OCI-LY1 (cell line): ENCODE results near the gene IFI16.

Experiments
- H2AFZ ChIP-seq: fragments of 200-600 bp; sonication (generic), shearing (Covaris generic); 2 replicates; pipeline ENCODE4 v1.6.0; 2014; ENCODE audit warnings: antibody characterized with exemption, mild to moderate bottlenecking, low read length
- H3F3A ChIP-seq: fragments of 200-600 bp; sonication (generic), shearing (Covaris generic); 2 replicates; pipeline ENCODE4 v1.6.0; 2014; ENCODE audit warnings: mild to moderate bottlenecking, antibody characterized with exemption, low read length, moderate library complexity; ENCODE audit not compliant: insufficient read depth
- H3K27ac ChIP-seq: fragments of 200-600 bp; sonication (generic); 2 replicates; pipeline ENCODE4 v1.5.1; 2014; ENCODE audit warnings: low read length, mixed run types, mild to moderate bottlenecking, low read depth; ENCODE audit not compliant: poor library complexity, severe bottlenecking
- H3K27me3 ChIP-seq: fragments of 200-600 bp; sonication (generic); 2 replicates; pipeline ENCODE4 v1.6.0; 2014; ENCODE audit warnings: antibody characterized with exemption, mild to moderate bottlenecking, low read length, moderate library complexity; ENCODE audit not compliant: insufficient read depth
- H3K36me3 ChIP-seq: fragments of 200-600 bp; sonication (generic); 2 replicates; pipeline ENCODE4 v1.6.1; 2014; ENCODE audit warnings: mild to moderate bottlenecking, antibody characterized with exemption, low read length, moderate library complexity, mixed read lengths; ENCODE audit not compliant: insufficient read depth
- H3K4me1 ChIP-seq: fragments of 200-600 bp; sonication (generic); 2 replicates; pipeline ENCODE4 v1.5.1; 2014; ENCODE audit warnings: mild to moderate bottlenecking, low read length, moderate library complexity; ENCODE audit not compliant: insufficient read depth, severe bottlenecking
- H3K4me2 ChIP-seq: fragments of 200-600 bp; sonication (generic), shearing (Covaris generic); 2 replicates; pipeline ENCODE4 v1.6.1; 2014; ENCODE audit warnings: low read length
- H3K4me3 ChIP-seq: fragments of 200-600 bp; sonication (generic); 2 replicates; pipeline ENCODE4 v1.5.1; 2014; ENCODE audit warnings: low read length, low read depth, mild to moderate bottlenecking, mixed read lengths; ENCODE audit not compliant: poor library complexity, severe bottlenecking
- H3K79me2 ChIP-seq: fragments of 200-600 bp; shearing (Covaris generic); 2 replicates; pipeline ENCODE4 v1.6.1; 2016; ENCODE audit warnings: mixed run types, low read length, mixed read lengths; ENCODE audit not compliant: insufficient read depth
- H3K9ac ChIP-seq: fragments of 200-600 bp; sonication (generic), shearing (Covaris generic); 2 replicates; pipeline ENCODE4 v1.6.1; 2014; ENCODE audit warnings: mild to moderate bottlenecking, low read length, mixed read lengths
- H3K9me2 ChIP-seq: fragments of 200-600 bp; sonication (generic), shearing (Covaris generic); 2 replicates; pipeline ENCODE4 v1.6.1; 2014; ENCODE audit warnings: low read depth, mild to moderate bottlenecking, low read length, mixed read lengths
- H3K9me3 ChIP-seq: fragments of 200-600 bp; shearing (Covaris generic); 2 replicates; pipeline ENCODE4 v1.6.1; 2014; ENCODE audit warnings: low read length, mixed read lengths
- H4K20me1 ChIP-seq: fragments of 200-600 bp; sonication (generic), shearing (Covaris generic); 2 replicates; pipeline ENCODE4 v1.6.0; 2016; ENCODE audit warnings: mild to moderate bottlenecking, low read length; ENCODE audit not compliant: insufficient read depth
- CTCF ChIP-seq: fragments of 200-600 bp; sonication (generic), shearing (Covaris generic); IDR thresholded peaks from 2 replicates; pipeline ENCODE4 v1.5.1; 2017; ENCODE audit warnings: mild to moderate bottlenecking, antibody characterized with exemption, low read length, moderate library complexity, mixed read lengths
- EZH2 ChIP-seq: fragments of 200-600 bp; sonication (generic), shearing (Covaris generic); IDR thresholded peaks from 2 replicates; pipeline ENCODE4 v1.8.0; 2017; ENCODE audit warnings: borderline replicate concordance, mixed run types, mild to moderate bottlenecking, antibody characterized with exemption, low read length, moderate library complexity, mixed read lengths

The IFI16 gene

GRCh38 chr1:159056069-159056698, 46.5 kb downstream of the IFI16 start:
- Histone ChIP-seq H3K36me3 (peaks cover 53% of the 10 kb centered on the region), H3K79me2 (no peaks in the 10 kb centered on the region), H3K9me2 (no peaks in the 10 kb centered on the region), H3K4me2 (no peak overlapping the region), H3K9ac (no peak overlapping the region), H3K4me3 (no peak overlapping the region), H4K20me1 (no peaks in the 10 kb centered on the region), H3K9me3 (no peaks in the 10 kb centered on the region), H2AFZ (no peak overlapping the region), H3K27ac (no peak overlapping the region), H3F3A (no peaks in the 10 kb centered on the region), H3K4me1 (peaks cover 17% of the 10 kb centered on the region), H3K27me3 (no peaks in the 10 kb centered on the region)
- no peak for TF ChIP-seq EZH2
- TF ChIP-seq CTCF = peak; percentile 59

- H3K36me3 ChIP-seq = peaks cover 28% of the 10 kb centered on the region; the same call in 1 of the 2 replicates
- no peak overlapping the region for H3K9ac ChIP-seq
- no peaks in the 10 kb centered on the region for H4K20me1 ChIP-seq
- no peaks in the 10 kb centered on the region for H3F3A ChIP-seq
- H3K27ac ChIP-seq = peak overlapping the region; percentile 4
- H3K9me3 ChIP-seq = no peaks in the 10 kb centered on the region
- no peak overlapping the region for H3K4me3 ChIP-seq
- H2AFZ ChIP-seq = no peak overlapping the region
- H3K4me1 ChIP-seq = peaks cover 17% of the 10 kb centered on the region
- no peaks in the 10 kb centered on the region for H3K9me2 ChIP-seq
- no peaks in the 10 kb centered on the region for H3K27me3 ChIP-seq
- no peak overlapping the region for H3K4me2 ChIP-seq
- no peaks in the 10 kb centered on the region for H3K79me2 ChIP-seq
- TF ChIP-seq EZH2 (no peak), CTCF (no peak)
These were observed 49.0 kb downstream of the IFI16 start for GRCh38 chr1:159058751-159059150.

GRCh38 chr1:159065106-159065505, 55.4 kb downstream of the IFI16 start:
- H3K4me1 ChIP-seq = peaks cover 46% of the 10 kb centered on the region
- no peak overlapping the region for H3K4me2 ChIP-seq
- H3F3A ChIP-seq = peaks cover 12% of the 10 kb centered on the region; the same call in 1 of the 2 replicates

More at GRCh38 chr1:159065106-159065505, 55.4 kb downstream of the IFI16 start:
- Histone ChIP-seq H3K27ac (no peak overlapping the region), H3K9me3 (no peaks in the 10 kb centered on the region), H3K36me3 (no peaks in the 10 kb centered on the region; the same call in 1 of the 2 replicates), H3K9me2 (no peaks in the 10 kb centered on the region), H3K79me2 (no peaks in the 10 kb centered on the region), H3K4me3 (no peak overlapping the region), H4K20me1 (no peaks in the 10 kb centered on the region), H2AFZ (no peak overlapping the region), H3K9ac (no peak overlapping the region), H3K27me3 (no peaks in the 10 kb centered on the region)
- TF ChIP-seq CTCF (no peak), EZH2 (no peak)
